ENCODE results near the gene ARHGDIA.

DNA sequence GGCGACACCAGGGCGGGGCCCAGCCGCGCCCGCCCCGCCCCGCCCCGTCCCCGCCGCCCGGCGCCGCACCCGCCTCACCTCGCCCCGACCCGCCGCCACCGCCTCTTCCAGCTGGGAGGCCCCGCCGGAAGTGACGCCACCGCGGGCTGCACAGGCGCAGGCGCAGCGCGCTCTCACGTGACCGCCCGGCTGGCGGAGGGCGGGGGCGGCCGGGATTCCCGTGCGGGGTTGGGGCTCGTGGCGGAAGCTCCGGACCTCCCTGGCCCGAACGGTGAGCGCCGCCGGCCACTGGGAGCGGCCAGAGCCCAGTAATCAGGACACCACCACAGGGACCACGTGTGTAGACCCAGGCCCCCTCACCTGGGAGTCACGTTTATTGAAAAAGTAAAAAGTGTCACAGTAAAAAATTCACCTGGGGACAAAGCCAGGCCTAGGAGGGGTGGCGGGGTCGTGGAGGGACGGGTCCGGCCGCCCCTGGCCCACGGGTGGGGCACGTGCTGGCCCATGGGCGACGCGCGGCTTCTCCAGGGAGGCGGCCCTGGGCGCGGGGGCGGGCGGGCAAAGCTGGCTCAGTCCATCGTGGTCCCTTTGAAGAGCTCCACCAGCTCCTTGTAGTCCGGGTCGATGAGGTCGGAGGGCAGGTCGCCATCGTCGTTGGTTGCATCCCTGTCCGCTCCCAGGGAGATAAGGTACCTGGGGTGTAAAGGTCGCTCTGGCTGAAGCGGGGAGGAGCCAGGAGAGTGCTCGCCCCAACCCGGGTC, 37.8 kb downstream of the ARHGDIA start, which contains the start of gene MCRIP1:
- no peak for TF ChIP-seq CTCF (IDR thresholded peaks at IDR 0.05)
- TF ChIP-seq POLR2AphosphoS5 (IDR thresholded peaks at IDR 0.05; ENCODE audit: insufficient read depth in 1 of 2, low read depth in 1 of 2): peak in 1 of 2 donors; percentile 90
- peak; percentile 50 to 94 for TF ChIP-seq POLR2A (IDR thresholded peaks at IDR 0.05)

Measured in vagina (tissue), 2 donors.